Gastroesophageal sphincter (tissue), 3 donors: Measurements from ENCODE around the gene TPI1.

Experiments used
- EP300 ChIP-seq: sonication (generic); formaldehyde crosslinking; IDR thresholded peaks from one replicate; pipeline ENCODE4 v1.6.1; 2017; ENCODE audit warnings: antibody characterized with exemption, mild to moderate bottlenecking
- POLR2A ChIP-seq, 2 donors: fragments of 450-650 bp; IDR thresholded peaks; one replicate each; pipeline ENCODE4 v1.6.1; 2017; ENCODE audit warnings: antibody characterized with exemption in 2 of 2, mild to moderate bottlenecking in 2 of 2, moderate library complexity in 1 of 2
- POLR2AphosphoS5 ChIP-seq: sonication (generic); formaldehyde crosslinking; IDR thresholded peaks from one replicate; pipeline ENCODE4 v1.6.1; 2017; ENCODE audit warnings: antibody characterized with exemption
- TF ChIP-seq, protein P1 (sequence below), 4 experiments: fragments of 200-600 bp in 2 of 4; fragments of 450-650 bp in 2 of 4; sonication (generic) in 1 of 4; IDR thresholded peaks; one replicate each; pipeline ENCODE4 v1.5.1; 2017 to 2019; ENCODE audit warnings: antibody characterized with exemption in 4 of 4, mild to moderate bottlenecking in 2 of 4, moderate library complexity in 2 of 4

DNA sequence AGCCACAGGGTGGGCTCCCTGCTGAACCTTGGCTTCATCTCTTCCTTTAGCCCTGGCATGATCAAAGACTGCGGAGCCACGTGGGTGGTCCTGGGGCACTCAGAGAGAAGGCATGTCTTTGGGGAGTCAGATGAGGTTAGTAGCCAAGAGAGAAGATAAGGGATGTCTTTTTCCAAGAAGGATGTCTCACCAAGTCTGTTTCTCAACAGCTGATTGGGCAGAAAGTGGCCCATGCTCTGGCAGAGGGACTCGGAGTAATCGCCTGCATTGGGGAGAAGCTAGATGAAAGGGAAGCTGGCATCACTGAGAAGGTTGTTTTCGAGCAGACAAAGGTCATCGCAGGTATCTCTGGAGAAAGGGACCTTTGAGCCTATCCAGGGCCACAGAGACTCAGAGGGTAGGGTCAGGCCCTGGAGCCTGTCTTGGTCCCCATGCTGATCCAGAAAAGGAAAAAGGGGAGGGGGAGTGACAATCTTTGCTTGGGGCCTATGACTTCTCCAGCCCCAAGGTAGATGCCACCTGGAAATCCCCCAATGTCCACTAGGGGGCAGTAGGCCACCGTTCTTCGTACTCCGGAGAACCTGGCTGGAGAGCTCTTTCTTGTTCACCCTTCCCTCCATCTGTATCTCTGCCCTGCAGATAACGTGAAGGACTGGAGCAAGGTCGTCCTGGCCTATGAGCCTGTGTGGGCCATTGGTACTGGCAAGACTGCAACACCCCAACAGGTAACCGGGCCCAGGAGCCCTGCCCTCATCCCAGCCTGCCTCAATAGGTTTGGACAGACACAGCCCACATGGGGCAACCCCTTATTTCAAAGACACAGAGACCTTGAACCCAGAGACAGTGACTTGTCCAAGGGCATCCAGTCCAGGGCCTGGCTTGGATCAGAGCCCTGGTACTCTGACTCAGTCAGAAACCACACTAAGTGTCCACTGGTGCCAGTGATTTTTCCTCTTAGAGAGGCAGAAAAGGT lies 2.0 kb downstream of the TPI1 start:
- TF ChIP-seq, protein P1, sequence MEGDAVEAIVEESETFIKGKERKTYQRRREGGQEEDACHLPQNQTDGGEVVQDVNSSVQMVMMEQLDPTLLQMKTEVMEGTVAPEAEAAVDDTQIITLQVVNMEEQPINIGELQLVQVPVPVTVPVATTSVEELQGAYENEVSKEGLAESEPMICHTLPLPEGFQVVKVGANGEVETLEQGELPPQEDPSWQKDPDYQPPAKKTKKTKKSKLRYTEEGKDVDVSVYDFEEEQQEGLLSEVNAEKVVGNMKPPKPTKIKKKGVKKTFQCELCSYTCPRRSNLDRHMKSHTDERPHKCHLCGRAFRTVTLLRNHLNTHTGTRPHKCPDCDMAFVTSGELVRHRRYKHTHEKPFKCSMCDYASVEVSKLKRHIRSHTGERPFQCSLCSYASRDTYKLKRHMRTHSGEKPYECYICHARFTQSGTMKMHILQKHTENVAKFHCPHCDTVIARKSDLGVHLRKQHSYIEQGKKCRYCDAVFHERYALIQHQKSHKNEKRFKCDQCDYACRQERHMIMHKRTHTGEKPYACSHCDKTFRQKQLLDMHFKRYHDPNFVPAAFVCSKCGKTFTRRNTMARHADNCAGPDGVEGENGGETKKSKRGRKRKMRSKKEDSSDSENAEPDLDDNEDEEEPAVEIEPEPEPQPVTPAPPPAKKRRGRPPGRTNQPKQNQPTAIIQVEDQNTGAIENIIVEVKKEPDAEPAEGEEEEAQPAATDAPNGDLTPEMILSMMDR (IDR thresholded peaks at IDR 0.05) = peak in 3 of 4 experiments; percentile 85 to 96 (median 92)
- TF ChIP-seq POLR2AphosphoS5 (peak; percentile 7), EP300 (no peak), POLR2A (IDR thresholded peaks at IDR 0.05) (no peak)
